MM.1S (cell line): ENCODE data around the gene REG4.

Experiments
- CTCF ChIP-seq: fragments of 300-600 bp; sonication (generic); IDR thresholded peaks from 2 replicates; pipeline ENCODE4 v1.5.1; 2016; ENCODE audit warnings: antibody characterized with exemption, low read length, mixed read lengths
- EZH2phosphoT487 ChIP-seq: fragments of 300-600 bp; sonication (generic); IDR thresholded peaks from 2 replicates; pipeline ENCODE4 v1.6.1; 2018; ENCODE audit warnings: antibody characterized with exemption, low read length

- no peak for TF ChIP-seq CTCF
- TF ChIP-seq EZH2phosphoT487, result no peak
Measured at GRCh38 chr1:119768778-119769177, 42.5 kb downstream of the REG4 start, which contains the start of gene HMGCS2.
